ENCODE results near the gene KIF19. TPM values are rescaled to one million over a fixed set of nuclear protein-coding genes. Genes with fewer than 3 reads are reported as not detected.

KIF19 gene
- total and polyA plus RNA-seq, 5 donors, result 0.14 to 0.88 (median 0.25) TPM

GRCh38 chr17:74379495-74380085, 53.6 kb downstream of the KIF19 start:
- WGBS, result 17% methylated on average over 20 of the region's 20 CpGs
- Histone ChIP-seq H3K27me3 (ENCODE audit: control insufficient read depth, insufficient read depth) (no peaks in the 10 kb centered on the region), H3K4me1 (ENCODE audit: control insufficient read depth, insufficient read depth, low read length) (no peaks in the 10 kb centered on the region), H3K4me3 (ENCODE audit: low read length) (no peak overlapping the region), H3K9me3 (ENCODE audit: control insufficient read depth, low read length) (no peaks in the 10 kb centered on the region), H3K27ac (ENCODE audit: low read length) (no peak overlapping the region)
- ATAC-seq (peak; percentile 94), DNase-seq (peak; percentile 92 to 98 (median 97))
- intact Hi-C loops (cut with DNase I), result loop anchor here (1.0 to 2.0 kb wide), 2 partner anchors 78 to 79 kb away; no protein-coding TSS in a partner anchor

GRCh38 chr17:74380086-74380958, 54.3 kb downstream of the KIF19 start:
- Histone ChIP-seq H3K4me1 (ENCODE audit: control insufficient read depth, insufficient read depth, low read length) (no peaks in the 10 kb centered on the region), H3K9me3 (ENCODE audit: control insufficient read depth, low read length) (no peaks in the 10 kb centered on the region), H3K27me3 (ENCODE audit: control insufficient read depth, insufficient read depth) (no peaks in the 10 kb centered on the region), H3K4me3 (ENCODE audit: low read length) (no peak overlapping the region), H3K27ac (ENCODE audit: low read length) (no peak overlapping the region)
- ATAC-seq (peak; percentile 46 to 58), DNase-seq (no peak)
- 38% methylated on average over 17 of the region's 17 CpGs for WGBS
- intact Hi-C loops (cut with DNase I), result loop anchor here in 1 of 4 donors (1.0 kb wide), 1 partner anchor 77 kb away; no protein-coding TSS in a partner anchor

- no peak for DNase-seq
- WGBS, result 80% methylated on average over 15 of the region's 15 CpGs
- no peak overlapping the region for H3K4me3 ChIP-seq (ENCODE audit: low read length)
- ATAC-seq, result no peak
- H3K27me3 ChIP-seq (ENCODE audit: control insufficient read depth, insufficient read depth), result no peaks in the 10 kb centered on the region
- intact Hi-C loops (cut with DNase I), result loop anchor here in 1 of 4 donors (1.0 kb wide), 1 partner anchor 76 kb away; no protein-coding TSS in a partner anchor
- no peaks in the 10 kb centered on the region for H3K9me3 ChIP-seq (ENCODE audit: control insufficient read depth, low read length)
- no peaks in the 10 kb centered on the region for H3K4me1 ChIP-seq (ENCODE audit: control insufficient read depth, insufficient read depth, low read length)
- H3K27ac ChIP-seq (ENCODE audit: low read length), result no peak overlapping the region
Observed at GRCh38 chr17:74380959-74381808, 55.2 kb downstream of the KIF19 start.

GRCh38 chr17:74383141-74383540, 57.1 kb downstream of the KIF19 start:
- intact Hi-C loops (cut with DNase I), result no loop called here
- DNase-seq (no peak), ATAC-seq (no peak)
- Histone ChIP-seq H3K4me3 (ENCODE audit: low read length) (no peak overlapping the region), H3K27me3 (ENCODE audit: control insufficient read depth, insufficient read depth) (no peaks in the 10 kb centered on the region), H3K27ac (ENCODE audit: low read length) (no peak overlapping the region), H3K9me3 (ENCODE audit: control insufficient read depth, low read length) (no peaks in the 10 kb centered on the region), H3K4me1 (ENCODE audit: control insufficient read depth, insufficient read depth, low read length) (peaks cover 2% of the 10 kb centered on the region)
- 92% methylated on average over 5 of the region's 5 CpGs for WGBS

- WGBS, result 91% methylated on average over 3 of the region's 3 CpGs
- Histone ChIP-seq H3K4me3 (ENCODE audit: low read length) (no peak overlapping the region), H3K27ac (ENCODE audit: low read length) (no peak overlapping the region), H3K4me1 (ENCODE audit: control insufficient read depth, insufficient read depth, low read length) (peaks cover 2% of the 10 kb centered on the region), H3K9me3 (ENCODE audit: control insufficient read depth, low read length) (no peaks in the 10 kb centered on the region), H3K27me3 (ENCODE audit: control insufficient read depth, insufficient read depth) (no peaks in the 10 kb centered on the region)
- no peak for DNase-seq
- ATAC-seq, result no peak
- intact Hi-C loops (cut with DNase I), result no loop called here
Observed at GRCh38 chr17:74385201-74385600, 59.2 kb downstream of the KIF19 start.

- intact Hi-C loops (cut with DNase I), result no loop called here
Observed at GRCh38 chr17:74386386-74386785, 60.4 kb downstream of the KIF19 start.

GRCh38 chr17:74387365-74388218, 61.6 kb downstream of the KIF19 start:
- ATAC-seq, result peak in 1 of 2 donors; percentile 12

More at GRCh38 chr17:74386386-74386785, 60.4 kb downstream of the KIF19 start:
- no peaks in the 10 kb centered on the region for H3K27me3 ChIP-seq (ENCODE audit: control insufficient read depth, insufficient read depth)
- peaks cover 2% of the 10 kb centered on the region for H3K4me1 ChIP-seq (ENCODE audit: control insufficient read depth, insufficient read depth, low read length)
- whole genome bisulfite sequencing, result 22% methylated on average over 8 of the region's 8 CpGs
- no peaks in the 10 kb centered on the region for H3K9me3 ChIP-seq (ENCODE audit: control insufficient read depth, low read length)
- H3K4me3 ChIP-seq (ENCODE audit: low read length), result no peak overlapping the region
- no peak overlapping the region for H3K27ac ChIP-seq (ENCODE audit: low read length)
- ATAC-seq (peak; percentile 63 to 90), DNase-seq (peak; percentile 76 to 80 (median 78))

GRCh38 chr17:74389084-74389753, 63.2 kb downstream of the KIF19 start:
- intact Hi-C loops (cut with DNase I), result no loop called here
- Histone ChIP-seq H3K4me1 (ENCODE audit: control insufficient read depth, insufficient read depth, low read length) (peaks cover 2% of the 10 kb centered on the region), H3K27me3 (ENCODE audit: control insufficient read depth, insufficient read depth) (no peaks in the 10 kb centered on the region), H3K9me3 (ENCODE audit: control insufficient read depth, low read length) (no peaks in the 10 kb centered on the region), H3K27ac (ENCODE audit: low read length) (no peak overlapping the region), H3K4me3 (ENCODE audit: low read length) (no peak overlapping the region)
- WGBS, result 84% methylated on average over 12 of the region's 12 CpGs
- ATAC-seq, result no peak
- no peak for DNase-seq

More at GRCh38 chr17:74387365-74388218, 61.6 kb downstream of the KIF19 start:
- no peaks in the 10 kb centered on the region for H3K9me3 ChIP-seq (ENCODE audit: control insufficient read depth, low read length)
- intact Hi-C loops (cut with DNase I), result no loop called here
- no peak overlapping the region for H3K27ac ChIP-seq (ENCODE audit: low read length)
- no peak for DNase-seq
- H3K4me1 ChIP-seq (ENCODE audit: control insufficient read depth, insufficient read depth, low read length), result peaks cover 2% of the 10 kb centered on the region
- H3K27me3 ChIP-seq (ENCODE audit: control insufficient read depth, insufficient read depth), result no peaks in the 10 kb centered on the region
- H3K4me3 ChIP-seq (ENCODE audit: low read length), result no peak overlapping the region
- WGBS, result 88% methylated on average over 17 of the region's 17 CpGs

GRCh38 chr17:74389937-74390679, 64.1 kb downstream of the KIF19 start:
- 86% methylated on average over 2 of the region's 2 CpGs for WGBS
- H3K27me3 ChIP-seq (ENCODE audit: control insufficient read depth, insufficient read depth), result no peaks in the 10 kb centered on the region
- intact Hi-C loops (cut with DNase I), result no loop called here

More at GRCh38 chr17:74389937-74390679, 64.1 kb downstream of the KIF19 start:
- Histone ChIP-seq H3K9me3 (ENCODE audit: control insufficient read depth, low read length) (no peaks in the 10 kb centered on the region), H3K27ac (ENCODE audit: low read length) (no peak overlapping the region), H3K4me1 (ENCODE audit: control insufficient read depth, insufficient read depth, low read length) (peaks cover 2% of the 10 kb centered on the region), H3K4me3 (ENCODE audit: low read length) (no peak overlapping the region)
- no peak for ATAC-seq
- DNase-seq, result no peak

Data from right cardiac atrium (tissue), 5 donors.